ENCODE data around the gene TMEM156. TPM values are rescaled to one million over a fixed set of nuclear protein-coding genes. Genes with fewer than 3 reads are reported as not detected.

TMEM156 gene, protein sequence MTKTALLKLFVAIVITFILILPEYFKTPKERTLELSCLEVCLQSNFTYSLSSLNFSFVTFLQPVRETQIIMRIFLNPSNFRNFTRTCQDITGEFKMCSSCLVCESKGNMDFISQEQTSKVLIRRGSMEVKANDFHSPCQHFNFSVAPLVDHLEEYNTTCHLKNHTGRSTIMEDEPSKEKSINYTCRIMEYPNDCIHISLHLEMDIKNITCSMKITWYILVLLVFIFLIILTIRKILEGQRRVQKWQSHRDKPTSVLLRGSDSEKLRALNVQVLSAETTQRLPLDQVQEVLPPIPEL
- total RNA-seq = 9.2 and 9.5 TPM in 2 replicates

DNA sequence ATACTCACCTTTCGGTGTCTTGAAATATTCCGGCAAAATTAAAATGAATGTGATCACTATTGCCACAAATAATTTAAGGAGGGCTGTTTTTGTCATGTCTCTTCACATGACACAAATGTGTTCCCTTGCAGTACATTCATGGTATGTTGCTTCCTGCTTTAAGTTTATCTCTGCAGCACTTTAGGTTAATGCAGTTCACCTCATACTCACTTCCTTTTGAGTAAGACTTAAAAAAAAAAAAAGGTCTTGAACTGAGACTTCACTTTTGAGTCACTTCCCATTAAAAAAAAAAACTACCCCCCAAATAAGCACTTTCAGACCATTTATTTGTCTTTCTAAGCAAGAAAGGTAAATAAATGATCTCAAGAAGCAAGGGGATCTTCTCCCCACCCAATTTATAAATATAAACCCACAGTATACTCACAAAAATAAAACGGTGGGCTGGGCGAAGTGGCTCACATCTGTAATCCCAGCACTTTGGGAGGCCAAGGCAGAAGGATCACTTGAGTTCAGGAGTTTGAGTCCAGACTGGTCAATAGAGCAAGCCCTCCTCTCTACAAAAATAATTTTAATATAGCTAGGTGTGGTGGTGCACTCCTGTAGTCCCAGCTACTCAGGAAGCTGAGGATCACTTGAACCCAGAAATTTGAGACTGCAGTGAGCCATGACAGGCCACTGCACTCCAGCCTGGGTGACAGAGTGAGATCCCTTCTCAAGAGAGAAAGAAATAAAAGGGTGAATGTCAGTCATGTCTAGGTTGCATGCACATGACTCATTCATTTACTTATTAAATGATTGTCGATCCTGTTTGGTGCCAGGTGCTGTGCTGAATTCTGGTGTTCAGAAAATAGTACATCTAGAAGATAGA, at the start of gene TMEM156:
Gene TMEM156 (minus strand): TSS at position 192 of the 868 bp plus-strand sequence. CDS start 96 bp downstream, at position 96.

DNA sequence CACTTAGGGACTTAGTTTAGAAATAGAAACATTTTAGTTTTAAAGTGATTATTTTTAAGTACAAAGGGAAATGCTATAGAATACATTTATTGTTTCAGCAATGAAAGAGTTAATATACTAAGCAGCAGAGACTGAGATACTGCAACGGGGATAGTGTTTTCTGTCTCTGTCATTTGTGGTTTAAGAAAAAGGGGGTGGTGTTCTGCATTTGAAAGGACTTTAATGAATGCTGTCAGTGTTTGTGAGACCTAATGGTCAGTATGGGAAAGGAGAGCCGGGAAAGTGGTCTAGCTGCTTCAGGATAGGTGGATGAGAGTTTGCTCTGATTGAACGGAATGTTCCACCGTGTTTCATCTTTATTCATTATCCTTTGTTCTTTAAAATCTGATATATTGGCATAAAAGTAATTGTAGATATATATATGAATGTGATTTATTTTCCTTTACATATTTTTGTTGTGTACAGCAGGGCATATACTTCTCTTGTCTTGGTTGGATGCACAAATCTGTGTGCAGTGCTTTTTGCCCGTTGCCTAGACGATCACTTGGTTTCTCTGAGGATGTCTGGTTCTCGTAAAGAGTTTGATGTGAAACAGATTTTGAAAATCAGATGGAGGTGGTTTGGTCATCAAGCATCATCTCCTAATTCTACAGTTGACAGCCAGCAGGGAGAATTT, 30.0 kb upstream of the TMEM156 start, which contains the start of gene KLHL5:
Gene KLHL5 (plus strand): TSS at position 139 of the 676 bp plus-strand sequence. CDS start 421 bp downstream, at position 560.

Other genes with a start within 250 kb of the TMEM156 start
- not detected in 2 replicates for gene TLR10, start 249.4 kb downstream of the TMEM156 start, total RNA-seq
- 0.14 and 0.49 TPM in 2 replicates for gene TLR1, start 227.6 kb downstream of the TMEM156 start, total RNA-seq
- 0.92 and 1.6 TPM in 2 replicates for gene TLR6, start 175.6 kb downstream of the TMEM156 start, total RNA-seq
- gene FAM114A1, start 164.6 kb downstream of the TMEM156 start, total RNA-seq = 63.2 and 70.3 TPM in 2 replicates
- gene KLHL5, start 29.8 kb upstream of the TMEM156 start, total RNA-seq = 43.9 and 44.2 TPM in 2 replicates
- gene WDR19, start 150.1 kb upstream of the TMEM156 start, total RNA-seq = 4.2 and 8.1 TPM in 2 replicates